ENCODE measurements around the gene DGKG.

GRCh38 chr3:186151077-186151971 lies 210.7 kb downstream of the DGKG start:
- no peak for TF ChIP-seq FOXA1 (IDR thresholded peaks at IDR 0.05)
- no peak for TF ChIP-seq CTCF (IDR thresholded peaks at IDR 0.05; ENCODE audit: low read depth, low read length, missing input control)
- no peak for TF ChIP-seq YY1 (IDR thresholded peaks at IDR 0.05)
- TF ChIP-seq ZBTB33 (IDR thresholded peaks at IDR 0.05) = no peak
- TF ChIP-seq RAD21 (IDR thresholded peaks at IDR 0.05) = no peak
- no peak for TF ChIP-seq MAX (IDR thresholded peaks at IDR 0.05)
- TF ChIP-seq SP1 (IDR thresholded peaks at IDR 0.05) = no peak

Data from liver (tissue), 3 donors.